IgD-negative memory B cell (primary cell): Measurements from ENCODE around the gene GPR132. TPM values are rescaled to one million over a fixed set of nuclear protein-coding genes. Genes with fewer than 3 reads are reported as not detected.
A peak's percentile ranks its signal among the peaks of the same experiment; 100 is the strongest.
"Not testable (repeated sequence)": the region's sequence is repeated elsewhere in the genome, so short reads cannot be mapped to it uniquely, and the experiment has no call there.

Source experiments
- H3K27ac Mint-ChIP-seq, 3 donors: one replicate each; pipeline ENCODE4 v1.8.0; 2020 to 2022; ENCODE audit warnings: mild to moderate bottlenecking in 3 of 3, mixed read lengths in 3 of 3, moderate library complexity in 1 of 3
- H3K27me3 Mint-ChIP-seq: one replicate; pipeline ENCODE4 v1.8.0; 2021; ENCODE audit warnings: mixed read lengths
- H3K36me3 Mint-ChIP-seq: one replicate; pipeline ENCODE4 v1.8.0; 2020; ENCODE audit warnings: mild to moderate bottlenecking, mixed read lengths
- H3K4me1 Mint-ChIP-seq, 3 donors: one replicate each; pipeline ENCODE4 v1.8.0; 2020 to 2022; ENCODE audit warnings: mixed read lengths in 3 of 3, mild to moderate bottlenecking in 1 of 3
- H3K4me3 Mint-ChIP-seq, 4 donors: one replicate each; pipeline ENCODE4 v1.8.0; 2020 to 2022; ENCODE audit warnings: mild to moderate bottlenecking in 4 of 4, mixed read lengths in 4 of 4, moderate library complexity in 3 of 4
- H3K9me3 Mint-ChIP-seq, 3 donors: one replicate each; pipeline ENCODE4 v1.8.0; 2020 to 2021; ENCODE audit warnings: mixed read lengths in 3 of 3, mild to moderate bottlenecking in 1 of 3
- polyA plus RNA-seq: library from polyadenylated mRNA; unstranded; fragments of 300-500 nt; fragmentation: Illumina TruSeq; gene quantifications from one replicate; pipeline ENCODE4 v1.2.3, GENCODE V29; 2021

GPR132 gene
- polyA plus RNA-seq, 1 donor from 2014 or later, result 37.2 TPM

DNA sequence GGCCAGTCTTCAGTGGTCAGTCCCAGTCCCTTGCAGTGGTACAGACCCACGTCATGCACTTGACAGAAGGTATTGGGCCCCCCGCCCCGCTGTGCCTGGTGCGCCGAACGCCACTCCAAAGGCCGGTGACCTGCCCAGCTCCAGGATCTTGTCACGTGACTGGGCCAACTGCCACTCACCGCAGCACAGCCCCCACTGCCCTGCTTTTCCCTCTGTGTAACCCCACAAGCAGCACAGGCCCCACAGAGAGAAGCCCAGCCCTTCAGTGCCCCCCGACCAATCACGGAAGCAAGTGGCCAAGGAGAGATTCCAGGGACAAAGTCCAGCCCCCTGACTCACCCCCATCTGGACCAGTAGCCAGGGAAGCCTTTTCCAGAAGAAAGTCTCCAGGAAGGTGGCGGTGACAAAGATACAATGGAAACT lies 498 bp downstream of the GPR132 start:
- peak overlapping the region; percentile 97 for H3K27ac Mint-ChIP-seq
- H3K4me3 Mint-ChIP-seq, result peak overlapping the region; percentile 90 to 99 (median 95)
- H3K9me3 Mint-ChIP-seq, result no peaks in the 10 kb centered on the region

DNA sequence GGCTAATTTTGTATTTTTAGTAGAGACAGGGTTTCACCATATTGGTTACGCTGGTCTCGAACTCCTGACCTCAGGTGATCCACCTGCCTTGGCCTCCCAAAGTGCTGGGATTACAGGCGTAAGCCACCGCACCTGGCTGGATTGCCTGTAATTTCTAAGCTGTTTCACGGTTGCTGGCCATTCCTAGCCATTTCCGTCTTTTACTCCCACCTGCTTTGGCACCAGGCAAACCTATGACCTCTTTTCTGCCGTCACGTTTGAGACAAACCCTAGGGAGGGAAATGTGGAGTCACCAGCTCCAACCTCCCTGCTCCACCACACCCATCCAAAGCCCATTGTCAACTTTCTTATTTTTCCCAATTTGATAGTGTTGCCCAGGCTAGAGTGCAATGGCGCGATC lies 1.2 kb downstream of the GPR132 start:
- H3K36me3 Mint-ChIP-seq, result peaks cover 5% of the 10 kb centered on the region
- peaks cover 36 to 44% (median 38%) of the 10 kb centered on the region in 3 donors for H3K4me1 Mint-ChIP-seq
- peak overlapping the region; percentile 97 for H3K27ac Mint-ChIP-seq
- H3K4me3 Mint-ChIP-seq, result peak overlapping the region; percentile 90 to 99 (median 95)
- H3K9me3 Mint-ChIP-seq, result no peaks in the 10 kb centered on the region
- H3K27me3 Mint-ChIP-seq, result no peaks in the 10 kb centered on the region

More for the DNA sequence above, 498 bp downstream of the GPR132 start:
- peaks cover 5% of the 10 kb centered on the region for H3K36me3 Mint-ChIP-seq
- peaks cover 34 to 42% (median 36%) of the 10 kb centered on the region in 3 donors for H3K4me1 Mint-ChIP-seq
- no peaks in the 10 kb centered on the region for H3K27me3 Mint-ChIP-seq

DNA sequence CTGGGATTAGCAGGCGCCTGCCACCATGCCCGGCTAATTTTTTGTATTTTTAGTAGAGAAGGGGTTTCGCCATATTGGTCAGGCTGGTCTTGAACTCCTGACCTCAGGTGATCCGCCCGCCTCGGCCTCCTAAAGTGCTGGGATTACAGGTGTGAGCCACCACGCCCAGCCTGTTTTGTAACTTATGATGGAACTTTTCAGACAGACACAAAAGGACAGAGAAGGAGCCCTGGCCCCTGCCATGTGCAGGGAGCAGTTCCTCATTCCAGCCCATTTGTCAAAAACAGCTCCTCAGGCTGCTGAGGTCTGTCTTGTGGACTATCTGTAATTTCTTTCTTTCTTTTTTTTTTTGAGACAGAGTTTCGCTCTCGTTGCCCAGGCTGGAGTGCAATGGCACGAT lies 1.7 kb downstream of the GPR132 start:
- H3K36me3 Mint-ChIP-seq, H3K9me3 Mint-ChIP-seq, H3K27me3 Mint-ChIP-seq: not testable (repeated sequence)
- peaks cover 33 to 41% (median 34%) of the 10 kb centered on the region in 3 donors for H3K4me1 Mint-ChIP-seq
- H3K27ac Mint-ChIP-seq, result peak overlapping the region; percentile 97
- peak overlapping the region; percentile 90 to 99 (median 95) for H3K4me3 Mint-ChIP-seq

DNA sequence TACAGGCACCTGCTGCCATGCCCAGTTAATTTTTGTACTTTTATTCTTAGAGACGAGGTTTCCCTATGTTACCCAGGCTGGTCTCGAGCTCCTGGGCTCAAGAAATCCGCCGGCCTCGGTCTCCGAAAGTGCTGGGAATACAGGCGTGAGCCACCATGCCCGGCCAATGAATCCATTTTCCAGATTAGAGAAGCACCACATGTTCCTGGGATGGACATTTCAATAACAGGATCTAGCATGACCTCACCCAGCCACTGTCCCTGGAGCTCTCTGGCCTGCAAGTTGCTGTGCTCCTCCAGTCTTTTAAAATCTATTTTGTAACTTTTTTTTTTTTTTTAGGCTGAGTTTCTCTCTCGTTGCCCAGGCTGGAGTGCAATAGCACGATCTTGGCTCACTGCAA lies 2.2 kb downstream of the GPR132 start:
- Mint-ChIP-seq H3K9me3 (no peaks in the 10 kb centered on the region), H3K27me3 (no peaks in the 10 kb centered on the region), H3K4me3 (peak overlapping the region; percentile 90 to 99 (median 95)), H3K27ac (peak overlapping the region; percentile 97), H3K36me3 (peaks cover 5% of the 10 kb centered on the region), H3K4me1 (peaks cover 36 to 44% (median 37%) of the 10 kb centered on the region in 3 donors)

DNA sequence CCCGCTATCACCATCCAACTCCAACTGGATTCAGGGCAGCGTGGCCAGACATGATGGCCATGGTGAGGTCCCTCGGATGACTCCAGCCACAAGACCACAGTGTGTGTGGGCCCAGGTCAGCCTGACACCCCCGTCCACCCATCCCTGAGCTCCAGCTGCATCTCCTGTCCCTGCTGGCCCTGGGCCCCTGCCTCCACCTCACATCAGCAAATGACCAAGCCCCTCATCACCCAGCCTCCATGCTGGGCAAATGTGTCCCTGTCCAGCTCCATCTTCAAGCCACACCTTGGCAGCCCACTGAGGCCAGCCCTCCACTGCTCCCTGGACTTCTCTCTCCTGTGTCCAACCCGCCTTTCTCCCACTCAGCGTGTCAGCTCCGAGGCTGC lies 3.2 kb downstream of the GPR132 start:
- peaks cover 30 to 37% (median 32%) of the 10 kb centered on the region in 3 donors for H3K4me1 Mint-ChIP-seq
- peaks cover 3% of the 10 kb centered on the region for H3K36me3 Mint-ChIP-seq
- H3K27me3 Mint-ChIP-seq, result no peaks in the 10 kb centered on the region
- H3K4me3 Mint-ChIP-seq, result peak overlapping the region; percentile 90 to 99 (median 95)
- H3K9me3 Mint-ChIP-seq, result no peaks in the 10 kb centered on the region
- peak overlapping the region; percentile 59 to 97 (median 97) for H3K27ac Mint-ChIP-seq

DNA sequence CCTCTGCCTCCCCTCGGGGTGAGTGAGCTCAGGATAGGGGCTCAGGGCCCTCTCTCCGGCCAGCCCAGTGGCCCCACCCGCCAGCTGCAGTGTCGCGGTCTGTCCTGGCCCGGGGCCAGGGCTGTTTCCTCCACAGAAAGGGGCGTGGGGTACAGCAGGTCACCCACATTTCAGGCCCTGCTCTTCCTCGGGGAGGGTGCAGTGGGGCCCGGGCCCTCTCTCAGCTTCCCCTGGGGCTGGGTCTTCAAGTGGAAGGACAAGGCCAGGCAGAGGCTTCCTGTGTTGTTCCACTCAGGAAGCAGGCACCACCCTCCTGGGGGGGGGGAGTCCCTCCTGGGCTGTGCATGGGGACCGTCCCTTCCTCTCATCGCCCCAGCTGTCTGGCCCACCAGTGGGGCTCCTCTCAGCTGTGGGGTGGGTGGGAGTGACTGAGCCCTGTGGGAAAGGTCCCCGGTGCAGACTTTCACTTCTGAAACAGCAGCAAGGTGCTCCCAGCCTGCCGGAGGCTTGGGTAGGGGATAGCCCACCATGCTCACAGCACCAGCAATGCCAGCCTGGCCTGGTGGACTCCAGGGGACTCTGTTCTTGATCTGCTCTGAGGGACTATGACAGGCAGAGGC lies 3.7 kb downstream of the GPR132 start:
- Mint-ChIP-seq H3K4me1 (peaks cover 29 to 37% (median 32%) of the 10 kb centered on the region in 3 donors), H3K9me3 (no peaks in the 10 kb centered on the region), H3K36me3 (peaks cover 3% of the 10 kb centered on the region), H3K27me3 (no peaks in the 10 kb centered on the region), H3K4me3 (peak overlapping the region; percentile 90 to 99 (median 95)), H3K27ac (peak overlapping the region; percentile 85 to 97 (median 97))

DNA sequence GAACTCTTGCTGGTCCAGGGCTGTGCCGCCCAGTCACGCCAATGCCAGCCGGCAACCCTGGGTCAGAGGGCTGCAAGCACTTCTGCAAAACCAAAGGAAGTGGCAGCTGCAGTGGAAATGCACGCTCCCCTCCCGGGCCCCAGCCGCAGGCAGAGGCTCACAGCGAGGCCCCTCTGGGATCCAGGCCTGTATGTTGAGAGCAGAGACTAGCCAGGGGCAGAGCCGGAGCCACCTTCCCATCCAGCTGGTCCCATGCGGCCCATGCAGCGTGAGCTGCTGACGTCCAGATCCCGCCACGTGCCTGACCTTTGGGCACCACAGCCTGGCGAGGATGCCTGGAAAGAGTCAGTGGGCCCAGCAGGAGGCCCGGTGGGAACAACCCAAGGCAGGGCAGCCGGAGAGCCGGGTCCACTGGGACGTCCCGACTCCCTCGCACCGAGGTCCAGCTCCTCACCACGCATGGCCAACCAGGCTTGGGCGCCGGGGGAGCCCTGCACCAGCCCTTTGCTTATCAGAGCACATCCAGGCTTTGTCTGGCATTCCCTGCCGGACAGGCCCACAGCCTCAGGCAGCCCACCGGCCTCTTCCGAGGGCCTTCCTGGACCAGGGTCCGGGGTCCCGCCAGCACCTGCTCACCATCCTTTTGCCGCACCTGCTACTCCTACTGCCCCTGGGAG lies 4.3 kb downstream of the GPR132 start:
- H3K27ac Mint-ChIP-seq, result peak overlapping the region; percentile 92 to 97 (median 97)
- peak overlapping the region; percentile 90 to 99 (median 95) for H3K4me3 Mint-ChIP-seq
- peaks cover 3% of the 10 kb centered on the region for H3K36me3 Mint-ChIP-seq
- H3K4me1 Mint-ChIP-seq, result peaks cover 28 to 37% (median 32%) of the 10 kb centered on the region in 3 donors
- no peaks in the 10 kb centered on the region for H3K9me3 Mint-ChIP-seq
- H3K27me3 Mint-ChIP-seq, result no peaks in the 10 kb centered on the region

DNA sequence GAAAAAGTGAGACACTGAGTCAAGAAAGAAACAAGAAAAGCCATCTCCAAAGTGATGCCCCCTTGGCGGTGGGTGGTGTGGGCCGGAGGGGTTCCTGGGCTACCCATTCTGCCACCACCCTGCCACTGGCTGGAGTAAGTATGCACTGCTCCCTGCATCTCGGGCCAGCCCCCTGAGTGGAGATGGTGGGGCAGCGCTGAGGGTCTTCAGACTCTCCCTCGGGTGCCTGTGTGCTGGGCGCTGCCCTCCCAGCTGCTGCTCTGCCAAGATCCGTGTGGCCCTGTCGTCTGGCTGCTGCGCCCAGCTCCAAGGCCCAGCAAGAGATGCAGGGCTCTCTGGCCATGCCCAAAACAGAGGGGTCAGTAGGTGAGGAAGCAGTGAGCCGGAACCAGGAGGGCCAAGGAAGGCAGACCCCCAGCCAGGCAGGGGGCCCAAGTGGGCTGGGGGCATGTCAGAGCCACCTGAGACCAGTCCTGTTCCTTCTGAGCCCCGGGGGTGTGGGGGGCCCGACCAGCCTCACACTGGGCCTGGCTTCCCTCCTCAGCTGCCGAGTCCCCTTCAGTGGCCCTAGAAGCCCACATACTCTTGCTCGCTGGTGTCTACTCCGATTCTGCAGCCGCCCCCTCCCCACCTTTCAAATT lies 5.2 kb downstream of the GPR132 start:
- H3K4me1 Mint-ChIP-seq, result peaks cover 29 to 34% (median 32%) of the 10 kb centered on the region in 3 donors
- H3K4me3 Mint-ChIP-seq, result peak overlapping the region; percentile 90 to 99 (median 95)
- H3K27me3 Mint-ChIP-seq, result no peaks in the 10 kb centered on the region
- H3K27ac Mint-ChIP-seq, result peak overlapping the region; percentile 92 to 97 (median 96)
- H3K9me3 Mint-ChIP-seq, result no peaks in the 10 kb centered on the region
- peaks cover 3% of the 10 kb centered on the region for H3K36me3 Mint-ChIP-seq

DNA sequence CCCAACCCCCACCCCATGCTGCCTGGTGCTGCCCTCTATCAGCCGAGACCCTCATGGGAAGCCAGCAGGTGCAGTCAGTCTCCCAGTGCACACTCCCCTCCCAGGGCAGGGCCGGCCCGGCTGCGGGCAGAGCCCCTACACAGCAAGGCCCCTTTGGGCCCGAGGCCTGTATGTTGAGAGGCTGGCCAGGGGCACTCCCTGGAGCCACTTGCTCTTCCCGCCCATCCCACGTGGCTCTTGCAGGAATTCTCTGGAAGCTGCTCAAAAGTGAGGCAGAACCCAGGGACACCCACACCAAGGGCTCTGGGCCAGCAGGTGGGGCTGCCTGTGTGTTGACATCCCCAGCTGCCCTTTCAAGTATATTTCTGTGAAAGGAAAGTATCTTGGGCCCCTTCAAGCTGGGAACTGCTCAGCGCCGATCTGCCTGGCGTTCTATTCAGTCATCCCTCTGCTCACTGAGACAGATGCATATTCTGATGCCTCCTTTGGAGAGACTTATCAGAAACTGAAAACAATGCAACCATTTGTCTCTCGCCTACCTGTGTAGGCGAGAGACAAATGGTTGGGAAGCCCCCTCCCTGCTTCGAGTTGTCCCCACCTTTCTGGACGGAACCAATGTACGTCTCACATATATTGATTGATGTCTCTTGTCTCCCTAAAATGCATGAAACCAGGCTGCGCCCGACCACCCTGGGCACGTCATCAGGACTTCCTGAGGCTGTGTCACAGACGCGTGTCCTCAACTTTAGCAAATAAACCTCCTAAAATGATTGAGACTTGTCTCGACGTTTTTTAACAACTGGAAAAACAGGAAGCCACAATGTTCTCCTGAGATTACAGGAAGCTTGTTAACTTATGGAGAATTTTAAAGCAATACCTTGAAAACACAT lies 6.0 kb downstream of the GPR132 start:
- H3K27ac Mint-ChIP-seq, result peak overlapping the region; percentile 92 to 97 (median 96)
- H3K36me3 Mint-ChIP-seq, result peaks cover 3% of the 10 kb centered on the region
- no peaks in the 10 kb centered on the region for H3K27me3 Mint-ChIP-seq
- H3K4me3 Mint-ChIP-seq, result peak overlapping the region; percentile 48 to 91 (median 82)
- no peaks in the 10 kb centered on the region for H3K9me3 Mint-ChIP-seq
- peaks cover 28 to 33% (median 31%) of the 10 kb centered on the region in 3 donors for H3K4me1 Mint-ChIP-seq

DNA sequence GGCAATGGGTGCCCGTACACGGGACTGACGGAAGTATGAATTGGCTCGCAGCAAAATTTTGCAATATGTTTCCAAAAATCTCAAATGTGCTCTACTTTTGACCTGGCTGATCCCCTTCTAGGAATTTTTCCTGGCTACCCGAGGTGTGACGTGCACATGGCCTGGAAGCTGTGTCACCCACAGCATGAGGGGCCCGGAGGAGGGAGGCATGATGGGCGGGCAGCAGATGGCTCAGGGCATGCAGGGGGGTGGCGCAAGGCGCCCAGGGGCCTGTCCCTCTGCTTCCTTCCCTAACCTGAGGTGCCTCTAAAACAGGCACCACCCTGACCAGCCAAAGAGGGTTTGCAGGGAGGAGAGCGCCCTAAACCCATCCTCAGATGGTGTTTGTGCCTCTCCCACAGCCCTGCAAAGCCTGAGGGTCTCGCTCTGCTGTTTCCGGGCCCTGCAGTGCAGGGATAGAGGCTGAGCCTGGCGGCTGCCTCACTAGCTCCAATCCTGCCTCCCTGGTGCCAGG lies 6.7 kb downstream of the GPR132 start:
- peaks cover 3% of the 10 kb centered on the region for H3K36me3 Mint-ChIP-seq
- H3K4me3 Mint-ChIP-seq, result peak overlapping the region in 2 of 4 donors; percentile 23 to 78
- no peaks in the 10 kb centered on the region for H3K9me3 Mint-ChIP-seq
- H3K27me3 Mint-ChIP-seq, result no peaks in the 10 kb centered on the region
- peaks cover 26 to 33% (median 29%) of the 10 kb centered on the region in 3 donors for H3K4me1 Mint-ChIP-seq
- peak overlapping the region; percentile 83 to 92 (median 90) for H3K27ac Mint-ChIP-seq

DNA sequence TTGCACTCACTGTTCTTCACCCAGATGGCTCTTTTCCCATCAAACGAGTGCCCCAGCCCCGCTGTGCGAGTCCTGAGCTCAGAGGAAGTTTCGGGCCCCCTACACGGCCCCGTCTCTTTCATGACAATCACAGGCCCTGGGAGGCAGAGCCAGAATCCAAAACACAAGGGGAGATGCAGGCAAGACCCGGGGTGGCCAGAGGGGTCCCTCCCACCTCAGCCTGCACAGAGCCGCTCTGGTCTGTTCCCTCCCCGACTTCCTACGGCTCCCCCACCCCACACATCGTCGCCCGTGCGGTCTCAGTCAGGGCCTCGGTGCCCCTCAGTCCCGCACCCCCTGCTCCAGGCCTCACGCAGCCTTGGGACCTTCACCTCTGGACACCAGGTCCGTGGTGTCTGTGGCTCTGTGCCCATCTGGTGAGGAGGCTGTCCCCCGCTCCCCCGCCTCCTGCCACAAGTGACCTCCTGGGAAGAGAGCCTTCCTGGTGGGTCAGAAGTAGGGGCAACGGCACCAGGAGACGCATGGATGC lies 8.9 kb downstream of the GPR132 start:
- no peaks in the 10 kb centered on the region for H3K9me3 Mint-ChIP-seq
- no peaks in the 10 kb centered on the region for H3K36me3 Mint-ChIP-seq
- peak overlapping the region in 2 of 3 donors; percentile 35 to 67 for H3K27ac Mint-ChIP-seq
- H3K4me1 Mint-ChIP-seq, result peaks cover 18 to 23% (median 22%) of the 10 kb centered on the region in 3 donors
- H3K27me3 Mint-ChIP-seq, result no peaks in the 10 kb centered on the region
- H3K4me3 Mint-ChIP-seq, result no peak overlapping the region

DNA sequence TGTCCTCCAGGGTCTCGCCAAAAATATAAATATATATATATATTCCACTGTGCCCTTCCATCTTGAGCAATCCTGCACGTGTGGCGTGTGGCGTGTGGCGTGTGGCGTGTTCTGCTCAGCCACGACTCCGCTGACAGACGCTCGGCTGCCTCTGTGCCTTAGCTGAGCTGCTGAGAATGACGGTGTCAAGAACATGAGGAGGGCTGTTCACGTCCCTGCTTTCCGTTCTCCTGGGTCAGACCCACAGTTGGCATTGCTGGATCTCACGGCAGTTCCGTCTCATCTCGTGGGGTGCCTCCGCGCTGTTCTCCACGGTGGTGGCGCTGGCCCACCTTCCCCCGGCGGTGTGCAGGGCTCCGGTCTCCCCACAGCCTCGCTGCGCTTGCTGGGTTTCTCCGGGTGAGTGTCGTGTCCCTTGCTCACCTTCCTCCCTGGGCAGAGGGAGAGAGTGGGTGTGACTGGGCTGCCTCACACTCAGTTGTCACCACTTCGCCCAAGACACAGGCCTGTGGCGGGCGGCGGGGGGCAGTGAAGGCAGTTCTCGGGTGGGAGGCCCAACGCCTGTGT lies 9.4 kb downstream of the GPR132 start:
- Mint-ChIP-seq H3K9me3 (no peaks in the 10 kb centered on the region), H3K4me1 (peaks cover 18 to 22% (median 22%) of the 10 kb centered on the region in 3 donors), H3K36me3 (peaks cover 2% of the 10 kb centered on the region), H3K27ac (peak overlapping the region in 1 of 3 donors; percentile 67), H3K27me3 (no peaks in the 10 kb centered on the region), H3K4me3 (no peak overlapping the region)

DNA sequence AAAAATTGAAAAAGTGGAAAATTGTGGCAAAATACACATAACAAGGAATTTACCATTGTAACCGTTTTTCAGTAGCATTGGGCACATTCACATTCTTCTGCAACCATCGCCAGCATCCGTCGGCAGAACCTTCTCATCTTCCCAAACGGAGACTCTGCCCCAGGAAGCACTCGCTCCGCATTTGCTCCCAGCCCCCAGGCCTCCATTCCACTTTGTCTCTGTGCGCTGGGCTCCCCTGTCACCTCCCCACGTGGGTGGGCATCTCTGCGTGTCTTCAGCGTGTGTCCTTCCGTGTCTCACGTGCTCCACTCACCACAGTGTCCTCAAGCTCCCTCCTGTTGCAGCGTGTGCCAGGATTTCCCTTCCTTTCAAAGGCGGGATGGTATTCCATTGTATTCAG lies 9.9 kb downstream of the GPR132 start:
- Mint-ChIP-seq H3K36me3 (peaks cover 2% of the 10 kb centered on the region), H3K27me3 (no peaks in the 10 kb centered on the region), H3K27ac (peak overlapping the region in 1 of 3 donors; percentile 23)

DNA sequence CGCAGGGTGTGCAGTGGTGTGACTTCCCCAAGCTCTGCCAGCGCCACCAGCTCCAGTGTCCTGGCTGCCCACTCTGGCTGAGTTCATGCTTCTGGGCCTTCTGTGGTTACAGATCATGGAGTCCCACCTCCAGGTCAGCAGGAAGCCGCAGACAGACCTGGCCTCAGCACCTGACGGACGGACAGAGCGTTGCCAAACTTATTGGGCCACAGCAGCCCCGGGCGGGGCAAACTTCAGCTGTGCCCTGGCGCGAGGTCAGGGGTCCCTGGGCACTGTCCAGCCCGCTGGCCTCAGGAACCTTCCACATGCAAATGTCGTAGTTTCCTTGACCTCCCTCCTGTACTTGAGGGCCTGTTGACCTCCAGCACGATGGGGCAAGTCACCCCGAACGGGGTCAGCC lies 11.2 kb downstream of the GPR132 start:
- Mint-ChIP-seq H3K27me3 (no peaks in the 10 kb centered on the region), H3K36me3 (peaks cover 2% of the 10 kb centered on the region), H3K4me3 (no peak overlapping the region)

More for the DNA sequence above, 9.9 kb downstream of the GPR132 start:
- Mint-ChIP-seq H3K9me3 (no peaks in the 10 kb centered on the region), H3K4me3 (no peak overlapping the region), H3K4me1 (peaks cover 15 to 18% (median 17%) of the 10 kb centered on the region in 3 donors)

More for the DNA sequence above, 11.2 kb downstream of the GPR132 start:
- no peaks in the 10 kb centered on the region for H3K9me3 Mint-ChIP-seq
- peaks cover 7 to 10% (median 9%) of the 10 kb centered on the region in 3 donors for H3K4me1 Mint-ChIP-seq
- peak overlapping the region in 2 of 3 donors; percentile 60 to 87 for H3K27ac Mint-ChIP-seq
